Astrocyte of the cerebellum (primary cell): ENCODE results near the gene PEX5L.

Source experiments
- DNase-seq: peaks from one replicate; pipeline ENCODE4 v3.0.0-alpha.2; 2011; ENCODE audit warnings: low read depth
- H3K4me3 ChIP-seq: 2 replicates; pipeline ENCODE4 v1.5.1; 2011; ENCODE audit warnings: mild to moderate bottlenecking, low read depth, low read length, moderate library complexity
- in situ Hi-C: cut with HindIII; loops from 2 replicates; pipeline ENCODE4 v1.10.0; 2017; ENCODE audit warnings: low sequenced_read_pairs
- TF ChIP-seq, protein P1 (sequence below): IDR thresholded peaks from 2 replicates; pipeline ENCODE4 v1.5.1; 2012; ENCODE audit warnings: low read length, low read depth, moderate library complexity, mild to moderate bottlenecking; ENCODE audit errors: missing control alignments

PEX5L gene

DNA sequence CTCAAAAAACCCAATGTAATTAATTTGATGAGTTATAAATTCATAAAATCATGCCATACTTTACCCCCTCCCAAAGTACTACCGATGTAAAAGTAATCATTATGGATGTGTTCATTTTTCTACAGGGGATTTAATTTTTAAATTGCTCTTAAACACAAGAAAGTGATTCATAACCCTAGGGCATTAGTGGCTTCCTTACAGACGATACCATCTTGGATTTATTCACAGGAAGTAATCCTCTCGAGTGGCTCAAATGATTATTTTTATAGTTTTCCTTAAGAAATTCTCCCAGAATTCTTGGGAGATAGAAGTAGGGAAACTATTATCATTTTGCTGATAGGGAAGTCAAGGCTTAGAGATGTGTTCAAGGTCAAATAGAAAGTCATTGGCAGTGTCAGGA, 80.9 kb downstream of the PEX5L start:
- TF ChIP-seq, protein P1, sequence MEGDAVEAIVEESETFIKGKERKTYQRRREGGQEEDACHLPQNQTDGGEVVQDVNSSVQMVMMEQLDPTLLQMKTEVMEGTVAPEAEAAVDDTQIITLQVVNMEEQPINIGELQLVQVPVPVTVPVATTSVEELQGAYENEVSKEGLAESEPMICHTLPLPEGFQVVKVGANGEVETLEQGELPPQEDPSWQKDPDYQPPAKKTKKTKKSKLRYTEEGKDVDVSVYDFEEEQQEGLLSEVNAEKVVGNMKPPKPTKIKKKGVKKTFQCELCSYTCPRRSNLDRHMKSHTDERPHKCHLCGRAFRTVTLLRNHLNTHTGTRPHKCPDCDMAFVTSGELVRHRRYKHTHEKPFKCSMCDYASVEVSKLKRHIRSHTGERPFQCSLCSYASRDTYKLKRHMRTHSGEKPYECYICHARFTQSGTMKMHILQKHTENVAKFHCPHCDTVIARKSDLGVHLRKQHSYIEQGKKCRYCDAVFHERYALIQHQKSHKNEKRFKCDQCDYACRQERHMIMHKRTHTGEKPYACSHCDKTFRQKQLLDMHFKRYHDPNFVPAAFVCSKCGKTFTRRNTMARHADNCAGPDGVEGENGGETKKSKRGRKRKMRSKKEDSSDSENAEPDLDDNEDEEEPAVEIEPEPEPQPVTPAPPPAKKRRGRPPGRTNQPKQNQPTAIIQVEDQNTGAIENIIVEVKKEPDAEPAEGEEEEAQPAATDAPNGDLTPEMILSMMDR: no peak
- in situ Hi-C loops: no loop called here
- no peak for DNase-seq
- H3K4me3 ChIP-seq: no peak overlapping the region

DNA sequence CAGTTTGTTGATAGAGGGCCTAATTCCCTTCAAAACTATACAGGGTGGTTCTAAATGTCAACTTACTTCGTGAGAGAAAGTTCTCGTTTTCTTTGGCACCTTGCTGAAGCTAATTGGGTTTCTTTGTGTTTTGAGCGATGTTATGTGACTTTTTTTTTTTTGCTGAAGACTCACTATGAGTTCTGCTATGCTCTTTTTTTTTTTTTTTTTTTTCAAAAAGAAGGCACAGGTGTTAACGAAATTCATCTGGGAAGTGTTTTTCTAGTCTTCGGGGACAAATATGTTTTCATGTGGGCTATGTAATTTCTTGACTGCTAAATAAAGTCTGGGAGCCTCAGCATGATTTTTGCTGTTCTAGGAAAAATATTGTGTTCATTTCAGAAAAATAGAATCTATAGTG, 81.5 kb downstream of the PEX5L start:
- H3K4me3 ChIP-seq: no peak overlapping the region
- TF ChIP-seq, protein P1: no peak
- in situ Hi-C loops: no loop called here
- no peak for DNase-seq

DNA sequence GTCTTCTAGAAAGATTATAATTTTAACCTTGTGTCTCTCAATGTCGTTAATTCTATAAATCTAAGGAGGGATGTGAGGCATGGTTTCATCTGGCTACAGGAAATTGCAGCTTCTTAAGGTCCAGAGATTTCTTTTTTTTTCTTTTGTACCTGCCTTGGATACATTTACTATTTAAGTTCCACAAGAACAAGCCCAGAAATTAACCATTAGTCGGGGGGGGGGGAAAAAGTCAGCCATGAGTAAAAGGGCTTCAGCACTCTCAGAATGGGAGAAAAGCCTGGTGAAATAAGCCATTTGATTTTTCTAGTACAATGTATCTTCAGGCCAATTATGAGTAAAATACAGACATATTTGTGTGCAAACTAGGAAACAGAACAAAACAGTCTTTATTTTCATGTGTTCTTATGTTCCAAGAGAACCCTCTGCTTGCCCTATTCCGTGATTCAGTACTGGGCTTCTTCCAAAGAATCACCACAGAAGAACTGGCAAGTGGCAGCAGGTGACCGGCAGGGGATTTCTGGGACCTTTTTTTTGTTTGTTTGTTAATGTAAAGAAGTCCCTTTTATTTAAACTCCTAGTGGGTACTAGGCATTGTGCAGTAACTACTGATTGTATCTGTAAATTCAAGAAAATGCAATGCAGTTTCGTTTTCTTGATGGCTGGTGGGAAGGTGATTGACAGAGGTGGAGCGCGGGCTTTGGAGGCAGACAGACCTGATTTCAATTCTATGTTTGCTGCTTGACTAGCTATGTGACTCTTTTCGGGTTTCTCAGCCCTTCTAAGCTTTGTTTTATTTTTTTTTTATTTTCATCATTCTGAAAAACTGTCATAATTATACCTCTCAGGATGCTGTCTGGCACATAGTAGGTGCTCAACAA, 82.5 kb downstream of the PEX5L start:
- DNase-seq: no peak
- in situ Hi-C loops: no loop called here
- no peak overlapping the region for H3K4me3 ChIP-seq
- TF ChIP-seq, protein P1: no peak

DNA sequence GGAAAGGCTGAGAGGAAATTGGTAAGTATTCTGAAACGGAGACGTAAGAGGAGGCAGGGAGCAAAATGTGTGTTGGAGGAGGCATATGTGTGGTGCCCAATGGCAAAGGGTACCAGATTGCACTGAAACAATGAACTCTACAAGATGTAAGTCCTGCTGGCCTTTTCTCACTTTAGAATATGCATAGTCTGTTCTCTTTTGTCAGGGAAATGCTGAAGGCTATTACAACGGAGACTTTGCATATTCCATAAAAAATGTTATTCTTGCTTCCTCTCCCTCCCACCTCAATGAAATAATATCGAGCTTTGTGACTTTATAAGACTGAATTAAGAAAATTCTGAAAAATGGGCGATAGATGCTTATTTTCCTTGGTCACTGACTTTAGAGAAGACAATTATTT, 85.9 kb downstream of the PEX5L start:
- TF ChIP-seq, protein P1: no peak
- no peak overlapping the region for H3K4me3 ChIP-seq
- no peak for DNase-seq
- in situ Hi-C loops: no loop called here

DNA sequence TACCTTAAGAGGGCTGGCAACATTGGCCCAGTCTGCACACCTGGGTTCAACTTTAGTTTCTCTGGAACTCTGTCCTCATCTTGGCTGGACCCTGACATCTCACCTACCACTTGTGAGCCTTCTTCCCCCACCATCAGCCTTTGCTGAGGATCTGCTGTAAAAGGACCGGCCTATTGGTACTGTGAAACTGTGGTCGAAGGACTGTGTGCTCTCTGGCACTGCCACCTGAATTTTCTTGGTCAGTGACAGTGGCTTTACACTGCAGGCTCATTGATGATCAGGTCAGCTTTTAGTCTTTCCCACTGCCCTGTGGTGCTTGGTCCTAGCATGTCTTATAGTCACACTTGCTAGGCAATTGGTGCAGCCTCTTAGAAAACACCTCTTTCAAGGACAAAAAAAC, 86.9 kb downstream of the PEX5L start:
- in situ Hi-C loops: no loop called here
- H3K4me3 ChIP-seq: no peak overlapping the region
- no peak for DNase-seq
- TF ChIP-seq, protein P1: no peak

DNA sequence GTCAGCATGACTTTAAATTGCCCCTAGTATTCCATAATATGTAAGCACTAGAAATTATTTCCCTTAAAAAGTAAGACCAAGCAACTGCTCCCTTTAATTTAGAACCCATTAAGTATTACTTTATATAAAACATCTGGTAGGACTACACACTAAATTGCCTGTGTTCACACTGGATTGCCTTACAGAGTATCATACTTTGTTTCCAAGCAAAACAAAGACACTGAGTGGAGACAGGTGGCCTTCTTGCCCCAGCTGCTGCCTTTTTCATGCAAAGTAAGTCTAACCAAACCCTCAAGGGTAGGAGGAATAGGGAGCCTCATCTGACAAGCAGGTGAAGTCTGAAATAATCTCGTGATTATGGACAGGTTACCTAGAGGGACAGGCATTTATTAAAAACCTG, 87.3 kb downstream of the PEX5L start:
- H3K4me3 ChIP-seq: no peak overlapping the region
- in situ Hi-C loops: no loop called here
- TF ChIP-seq, protein P1: no peak
- no peak for DNase-seq
